ENCODE data around the gene SYT3. TPM values are rescaled to one million over a fixed set of nuclear protein-coding genes. Genes with fewer than 3 reads are reported as not detected.

The SYT3 gene
- total RNA-seq, 2 experiments from 2014 or later = not detected

GRCh38 chr19:50658441-50659317 lies 19.0 kb upstream of the SYT3 start:
- H3K27me3 Mint-ChIP-seq = peaks cover 49% of the 10 kb centered on the region
- H3K27ac Mint-ChIP-seq = peak overlapping the region; percentile 71
- ChIA-PET POLR2A (no interaction called here), CTCF (interaction anchor here (0.5 kb wide), 1 partner anchor 259 kb away, joined by 4 read pairs; no protein-coding TSS in a partner anchor)
- H3K9me3 Mint-ChIP-seq = peaks cover 16% of the 10 kb centered on the region
- peaks cover 20% of the 10 kb centered on the region for H3K4me1 Mint-ChIP-seq
- H3K4me3 Mint-ChIP-seq = peak overlapping the region; percentile 63
- no peaks in the 10 kb centered on the region for H3K36me3 Mint-ChIP-seq (ENCODE audit: low read depth)
- DNase-seq = peak; percentile 45

- peak; percentile 76 for DNase-seq
- Mint-ChIP-seq H3K4me3 (peak overlapping the region; percentile 63), H3K4me1 (peaks cover 20% of the 10 kb centered on the region), H3K27ac (peak overlapping the region; percentile 71), H3K9me3 (peaks cover 16% of the 10 kb centered on the region), H3K27me3 (peaks cover 46% of the 10 kb centered on the region), H3K36me3 (ENCODE audit: low read depth) (no peaks in the 10 kb centered on the region)
- POLR2A ChIA-PET = no interaction called here
- CTCF ChIA-PET = no interaction called here
Observed at GRCh38 chr19:50657712-50658440, 18.2 kb upstream of the SYT3 start.

GRCh38 chr19:50657222-50657669 lies 17.6 kb upstream of the SYT3 start:
- Mint-ChIP-seq H3K36me3 (ENCODE audit: low read depth) (no peaks in the 10 kb centered on the region), H3K4me3 (no peak overlapping the region), H3K27me3 (peaks cover 46% of the 10 kb centered on the region), H3K9me3 (peaks cover 16% of the 10 kb centered on the region), H3K4me1 (peaks cover 20% of the 10 kb centered on the region), H3K27ac (peak overlapping the region; percentile 2)
- POLR2A ChIA-PET = no interaction called here
- no peak for DNase-seq
- CTCF ChIA-PET = no interaction called here

GRCh38 chr19:50654882-50655281 lies 15.2 kb upstream of the SYT3 start:
- no peak overlapping the region for H3K4me3 Mint-ChIP-seq
- H3K4me1 Mint-ChIP-seq = peaks cover 19% of the 10 kb centered on the region
- ChIA-PET POLR2A (no interaction called here), CTCF (no interaction called here)
- H3K27ac Mint-ChIP-seq = no peak overlapping the region
- H3K36me3 Mint-ChIP-seq (ENCODE audit: low read depth) = no peaks in the 10 kb centered on the region
- H3K9me3 Mint-ChIP-seq = peaks cover 16% of the 10 kb centered on the region
- peaks cover 35% of the 10 kb centered on the region for H3K27me3 Mint-ChIP-seq
- DNase-seq = no peak

- peaks cover 8% of the 10 kb centered on the region for H3K9me3 Mint-ChIP-seq
- H3K27me3 Mint-ChIP-seq = peaks cover 27% of the 10 kb centered on the region
- DNase-seq = no peak
- H3K4me3 Mint-ChIP-seq = no peak overlapping the region
- no peak overlapping the region for H3K27ac Mint-ChIP-seq
- CTCF ChIA-PET = no interaction called here
- H3K36me3 Mint-ChIP-seq (ENCODE audit: low read depth) = no peaks in the 10 kb centered on the region
- H3K4me1 Mint-ChIP-seq = peaks cover 5% of the 10 kb centered on the region
- POLR2A ChIA-PET = no interaction called here
Observed at GRCh38 chr19:50652722-50653121, 13.0 kb upstream of the SYT3 start.

GRCh38 chr19:50651174-50651573 lies 11.5 kb upstream of the SYT3 start:
- no peak overlapping the region for H3K27ac Mint-ChIP-seq
- H3K9me3 Mint-ChIP-seq = no peaks in the 10 kb centered on the region
- ChIA-PET CTCF (no interaction called here), POLR2A (interaction anchor here (0.6 kb wide), 1 partner anchor 31 kb away, joined by 3 read pairs; no protein-coding TSS in a partner anchor)
- no peaks in the 10 kb centered on the region for H3K4me1 Mint-ChIP-seq
- H3K27me3 Mint-ChIP-seq = peaks cover 21% of the 10 kb centered on the region
- no peak for DNase-seq
- no peaks in the 10 kb centered on the region for H3K36me3 Mint-ChIP-seq (ENCODE audit: low read depth)
- H3K4me3 Mint-ChIP-seq = no peak overlapping the region

- Mint-ChIP-seq H3K27ac (no peak within 1 kb of the TSS), H3K27me3 (peaks cover 13% of the 10 kb centered on the region), H3K9me3 (no peaks in the 10 kb centered on the region), H3K36me3 (ENCODE audit: low read depth) (no peaks in the 10 kb centered on the region), H3K4me3 (no peak within 1 kb of the TSS), H3K4me1 (no peaks in the 10 kb centered on the region)
- ChIA-PET CTCF (no interaction called here), POLR2A (no interaction called here)
- DNase-seq = no peak
Observed at GRCh38 chr19:50649433-50650391, 10.0 kb upstream of the SYT3 start, which contains the start of gene C19orf81. TSS of gene C19orf81 (plus strand) at chr19:50649445. CDS start at chr19:50649445, 0 bp downstream.

- DNase-seq = no peak
- H3K4me1 Mint-ChIP-seq = no peaks in the 10 kb centered on the region
- CTCF ChIA-PET = interaction anchor here (0.6 kb wide), 1 partner anchor 51 kb away, joined by 4 read pairs; no protein-coding TSS in a partner anchor
- no peaks in the 10 kb centered on the region for H3K36me3 Mint-ChIP-seq (ENCODE audit: low read depth)
- H3K4me3 Mint-ChIP-seq = no peak overlapping the region
- H3K27me3 Mint-ChIP-seq = peaks cover 6% of the 10 kb centered on the region
- POLR2A ChIA-PET = no interaction called here
- H3K9me3 Mint-ChIP-seq = no peaks in the 10 kb centered on the region
- H3K27ac Mint-ChIP-seq = no peak overlapping the region
Observed at GRCh38 chr19:50648659-50649058, 9.0 kb upstream of the SYT3 start.

- H3K27me3 Mint-ChIP-seq = peaks cover 5% of the 10 kb centered on the region
- ChIA-PET POLR2A (no interaction called here), CTCF (interaction anchor here (0.6 kb wide), 2 partner anchors 51 to 191 kb away, joined by 3 to 4 read pairs; no protein-coding TSS in a partner anchor)
- DNase-seq = no peak
- H3K4me1 Mint-ChIP-seq = no peaks in the 10 kb centered on the region
- H3K36me3 Mint-ChIP-seq (ENCODE audit: low read depth) = no peaks in the 10 kb centered on the region
- H3K4me3 Mint-ChIP-seq = no peak overlapping the region
- no peak overlapping the region for H3K27ac Mint-ChIP-seq
- H3K9me3 Mint-ChIP-seq = no peaks in the 10 kb centered on the region
Observed at GRCh38 chr19:50647879-50648615, 8.4 kb upstream of the SYT3 start.

- Mint-ChIP-seq H3K27ac (no peak overlapping the region), H3K4me3 (no peak overlapping the region), H3K4me1 (no peaks in the 10 kb centered on the region), H3K36me3 (ENCODE audit: low read depth) (no peaks in the 10 kb centered on the region), H3K27me3 (peaks cover 2% of the 10 kb centered on the region), H3K9me3 (no peaks in the 10 kb centered on the region)
- ChIA-PET CTCF (no interaction called here), POLR2A (no interaction called here)
- no peak for DNase-seq
Observed at GRCh38 chr19:50646074-50646807, 6.6 kb upstream of the SYT3 start.

- ChIA-PET POLR2A (no interaction called here), CTCF (no interaction called here)
- H3K36me3 Mint-ChIP-seq (ENCODE audit: low read depth) = no peaks in the 10 kb centered on the region
- DNase-seq = no peak
- H3K9me3 Mint-ChIP-seq = no peaks in the 10 kb centered on the region
- H3K4me3 Mint-ChIP-seq = no peak overlapping the region
- no peak overlapping the region for H3K27ac Mint-ChIP-seq
- no peaks in the 10 kb centered on the region for H3K4me1 Mint-ChIP-seq
- H3K27me3 Mint-ChIP-seq = peaks cover 9% of the 10 kb centered on the region
Observed at GRCh38 chr19:50645107-50645506, 5.4 kb upstream of the SYT3 start.
